Measurements from ENCODE around the gene PPP1R9B.

Gene PPP1R9B

GRCh38 chr17:50122945-50123344 lies 27.5 kb downstream of the PPP1R9B start:
- H3K27ac ChIP-seq (ENCODE audit: low read depth in 2 of 2, low read length in 2 of 2): no peak overlapping the region
- peaks cover 0 to 8% of the 10 kb centered on the region in 2 donors for H3K4me1 ChIP-seq (ENCODE audit: control insufficient read depth in 2 of 2, insufficient read depth in 2 of 2, low read length in 2 of 2)
- peaks cover 0 to 12% of the 10 kb centered on the region in 2 donors for H3K27me3 ChIP-seq (ENCODE audit: control insufficient read depth in 2 of 2, insufficient read depth in 2 of 2, low read length in 2 of 2)

GRCh38 chr17:50120475-50121253 lies 29.8 kb downstream of the PPP1R9B start:
- no peaks in the 10 kb centered on the region for H3K9me3 ChIP-seq (ENCODE audit: control insufficient read depth in 2 of 2, low read length in 2 of 2)
- no peak overlapping the region for H3K9ac ChIP-seq (ENCODE audit: low read depth in 1 of 2, low read length in 2 of 2)
- H3K36me3 ChIP-seq (ENCODE audit: control insufficient read depth in 2 of 2, insufficient read depth in 2 of 2, low read length in 2 of 2): no peaks in the 10 kb centered on the region
- H3K4me3 ChIP-seq (ENCODE audit: low read length in 2 of 2): no peak overlapping the region
- no peak overlapping the region for H3K27ac ChIP-seq (ENCODE audit: low read depth in 2 of 2, low read length in 2 of 2)
- H3K4me1 ChIP-seq (ENCODE audit: control insufficient read depth in 2 of 2, insufficient read depth in 2 of 2, low read length in 2 of 2): peaks cover 4 to 8% of the 10 kb centered on the region in 2 donors
- peaks cover 6 to 11% of the 10 kb centered on the region in 2 donors for H3K27me3 ChIP-seq (ENCODE audit: control insufficient read depth in 2 of 2, insufficient read depth in 2 of 2, low read length in 2 of 2)

More at GRCh38 chr17:50122945-50123344, 27.5 kb downstream of the PPP1R9B start:
- no peaks in the 10 kb centered on the region for H3K36me3 ChIP-seq (ENCODE audit: control insufficient read depth in 2 of 2, insufficient read depth in 2 of 2, low read length in 2 of 2)
- H3K9ac ChIP-seq (ENCODE audit: low read depth in 1 of 2, low read length in 2 of 2): no peak overlapping the region
- H3K9me3 ChIP-seq (ENCODE audit: control insufficient read depth in 2 of 2, low read length in 2 of 2): no peaks in the 10 kb centered on the region
- no peak overlapping the region for H3K4me3 ChIP-seq (ENCODE audit: low read length in 2 of 2)

- peaks cover 6 to 8% of the 10 kb centered on the region in 2 donors for H3K4me1 ChIP-seq (ENCODE audit: control insufficient read depth in 2 of 2, insufficient read depth in 2 of 2, low read length in 2 of 2)
- peaks cover 6 to 11% of the 10 kb centered on the region in 2 donors for H3K27me3 ChIP-seq (ENCODE audit: control insufficient read depth in 2 of 2, insufficient read depth in 2 of 2, low read length in 2 of 2)
- H3K27ac ChIP-seq (ENCODE audit: low read depth in 2 of 2, low read length in 2 of 2): no peak overlapping the region
These were observed 31.7 kb downstream of the PPP1R9B start for GRCh38 chr17:50118828-50119218.

GRCh38 chr17:50118076-50118827 lies 32.2 kb downstream of the PPP1R9B start:
- Histone ChIP-seq H3K4me1 (ENCODE audit: control insufficient read depth in 2 of 2, insufficient read depth in 2 of 2, low read length in 2 of 2) (peaks cover 3 to 8% of the 10 kb centered on the region in 2 donors), H3K4me3 (ENCODE audit: low read length in 2 of 2) (no peak overlapping the region), H3K9ac (ENCODE audit: low read depth in 1 of 2, low read length in 2 of 2) (no peak overlapping the region), H3K9me3 (ENCODE audit: control insufficient read depth in 2 of 2, low read length in 2 of 2) (no peaks in the 10 kb centered on the region), H3K27ac (ENCODE audit: low read depth in 2 of 2, low read length in 2 of 2) (no peak overlapping the region), H3K27me3 (ENCODE audit: control insufficient read depth in 2 of 2, insufficient read depth in 2 of 2, low read length in 2 of 2) (peaks cover 6 to 11% of the 10 kb centered on the region in 2 donors), H3K36me3 (ENCODE audit: control insufficient read depth in 2 of 2, insufficient read depth in 2 of 2, low read length in 2 of 2) (no peaks in the 10 kb centered on the region)

More at GRCh38 chr17:50118828-50119218, 31.7 kb downstream of the PPP1R9B start:
- Histone ChIP-seq H3K9me3 (ENCODE audit: control insufficient read depth in 2 of 2, low read length in 2 of 2) (no peaks in the 10 kb centered on the region), H3K4me3 (ENCODE audit: low read length in 2 of 2) (no peak overlapping the region), H3K36me3 (ENCODE audit: control insufficient read depth in 2 of 2, insufficient read depth in 2 of 2, low read length in 2 of 2) (no peaks in the 10 kb centered on the region), H3K9ac (ENCODE audit: low read depth in 1 of 2, low read length in 2 of 2) (no peak overlapping the region)

- no peak overlapping the region for H3K4me3 ChIP-seq (ENCODE audit: low read length in 2 of 2)
- H3K9me3 ChIP-seq (ENCODE audit: control insufficient read depth in 2 of 2, low read length in 2 of 2): no peaks in the 10 kb centered on the region
- no peak overlapping the region for H3K9ac ChIP-seq (ENCODE audit: low read depth in 1 of 2, low read length in 2 of 2)
- no peak overlapping the region for H3K27ac ChIP-seq (ENCODE audit: low read depth in 2 of 2, low read length in 2 of 2)
- H3K36me3 ChIP-seq (ENCODE audit: control insufficient read depth in 2 of 2, insufficient read depth in 2 of 2, low read length in 2 of 2): no peaks in the 10 kb centered on the region
- peaks cover 6 to 11% of the 10 kb centered on the region in 2 donors for H3K27me3 ChIP-seq (ENCODE audit: control insufficient read depth in 2 of 2, insufficient read depth in 2 of 2, low read length in 2 of 2)
- peaks cover 5 to 8% of the 10 kb centered on the region in 2 donors for H3K4me1 ChIP-seq (ENCODE audit: control insufficient read depth in 2 of 2, insufficient read depth in 2 of 2, low read length in 2 of 2)
These were observed 33.0 kb downstream of the PPP1R9B start for GRCh38 chr17:50117202-50118051.

GRCh38 chr17:50115756-50116155 lies 34.7 kb downstream of the PPP1R9B start:
- Histone ChIP-seq H3K27me3 (ENCODE audit: control insufficient read depth in 2 of 2, insufficient read depth in 2 of 2, low read length in 2 of 2) (peaks cover 6 to 11% of the 10 kb centered on the region in 2 donors), H3K27ac (ENCODE audit: low read depth in 2 of 2, low read length in 2 of 2) (no peak overlapping the region), H3K36me3 (ENCODE audit: control insufficient read depth in 2 of 2, insufficient read depth in 2 of 2, low read length in 2 of 2) (no peaks in the 10 kb centered on the region), H3K9me3 (ENCODE audit: control insufficient read depth in 2 of 2, low read length in 2 of 2) (no peaks in the 10 kb centered on the region), H3K4me1 (ENCODE audit: control insufficient read depth in 2 of 2, insufficient read depth in 2 of 2, low read length in 2 of 2) (peaks cover 16 to 20% of the 10 kb centered on the region in 2 donors), H3K9ac (ENCODE audit: low read depth in 1 of 2, low read length in 2 of 2) (no peak overlapping the region), H3K4me3 (ENCODE audit: low read length in 2 of 2) (no peak overlapping the region)

- no peak overlapping the region for H3K9ac ChIP-seq (ENCODE audit: low read depth in 1 of 2, low read length in 2 of 2)
- peaks cover 6 to 11% of the 10 kb centered on the region in 2 donors for H3K27me3 ChIP-seq (ENCODE audit: control insufficient read depth in 2 of 2, insufficient read depth in 2 of 2, low read length in 2 of 2)
- H3K36me3 ChIP-seq (ENCODE audit: control insufficient read depth in 2 of 2, insufficient read depth in 2 of 2, low read length in 2 of 2): peaks cover 0 to 4% of the 10 kb centered on the region in 2 donors
- H3K9me3 ChIP-seq (ENCODE audit: control insufficient read depth in 2 of 2, low read length in 2 of 2): no peaks in the 10 kb centered on the region
- no peak overlapping the region for H3K27ac ChIP-seq (ENCODE audit: low read depth in 2 of 2, low read length in 2 of 2)
- no peak overlapping the region for H3K4me3 ChIP-seq (ENCODE audit: low read length in 2 of 2)
- peaks cover 16 to 27% of the 10 kb centered on the region in 2 donors for H3K4me1 ChIP-seq (ENCODE audit: control insufficient read depth in 2 of 2, insufficient read depth in 2 of 2, low read length in 2 of 2)
These were observed 35.6 kb downstream of the PPP1R9B start for GRCh38 chr17:50114849-50115357.

GRCh38 chr17:50114401-50114800 lies 36.1 kb downstream of the PPP1R9B start:
- Histone ChIP-seq H3K9me3 (ENCODE audit: control insufficient read depth in 2 of 2, low read length in 2 of 2) (no peaks in the 10 kb centered on the region), H3K27me3 (ENCODE audit: control insufficient read depth in 2 of 2, insufficient read depth in 2 of 2, low read length in 2 of 2) (peaks cover 6 to 11% of the 10 kb centered on the region in 2 donors), H3K4me1 (ENCODE audit: control insufficient read depth in 2 of 2, insufficient read depth in 2 of 2, low read length in 2 of 2) (peaks cover 16 to 27% of the 10 kb centered on the region in 2 donors), H3K27ac (ENCODE audit: low read depth in 2 of 2, low read length in 2 of 2) (no peak overlapping the region), H3K9ac (ENCODE audit: low read depth in 1 of 2, low read length in 2 of 2) (no peak overlapping the region), H3K36me3 (ENCODE audit: control insufficient read depth in 2 of 2, insufficient read depth in 2 of 2, low read length in 2 of 2) (peaks cover under 1 to 4% of the 10 kb centered on the region in 2 donors), H3K4me3 (ENCODE audit: low read length in 2 of 2) (no peak overlapping the region)

- peaks cover 3 to 11% of the 10 kb centered on the region in 2 donors for H3K36me3 ChIP-seq (ENCODE audit: control insufficient read depth in 2 of 2, insufficient read depth in 2 of 2, low read length in 2 of 2)
- H3K27me3 ChIP-seq (ENCODE audit: control insufficient read depth in 2 of 2, insufficient read depth in 2 of 2, low read length in 2 of 2): peaks cover 6% of the 10 kb centered on the region in 2 donors
- H3K9me3 ChIP-seq (ENCODE audit: control insufficient read depth in 2 of 2, low read length in 2 of 2): no peaks in the 10 kb centered on the region
- no peak overlapping the region for H3K9ac ChIP-seq (ENCODE audit: low read depth in 1 of 2, low read length in 2 of 2)
- H3K4me1 ChIP-seq (ENCODE audit: control insufficient read depth in 2 of 2, insufficient read depth in 2 of 2, low read length in 2 of 2): peaks cover 16 to 27% of the 10 kb centered on the region in 2 donors
- H3K4me3 ChIP-seq (ENCODE audit: low read length in 2 of 2): no peak overlapping the region
- no peak overlapping the region for H3K27ac ChIP-seq (ENCODE audit: low read depth in 2 of 2, low read length in 2 of 2)
These were observed 36.7 kb downstream of the PPP1R9B start for GRCh38 chr17:50113624-50114320.

All from mucosa of rectum (tissue), 2 donors.